Activated CD4-positive, alpha-beta T cell treated with anti-CD3 and anti-CD28 coated beads, Interleukin-2, Interleukin-4, amounts not matched to agents 100 ng/mL and 50 ng/mL, durations not matched to agents 16 hours and 8 hours (primary cell): ENCODE results near the gene TRIM16.
"Not testable (repeated sequence)": the region's sequence is repeated elsewhere in the genome, so short reads cannot be mapped to it uniquely, and the experiment has no call there.

Experiments
- DNase-seq: peaks from one replicate; pipeline ENCODE4 v3.0.0-alpha.2; 2020; ENCODE audit warnings: low spot score

TRIM16 gene

GRCh38 chr17:15615850-15616249, 68.3 kb downstream of the TRIM16 start:
- DNase-seq = not testable (repeated sequence)

- not testable (repeated sequence) for DNase-seq
These were observed 71.0 kb downstream of the TRIM16 start for GRCh38 chr17:15613111-15613510.

- not testable (repeated sequence) for DNase-seq
These were observed 91.2 kb downstream of the TRIM16 start for GRCh38 chr17:15592960-15593359.

GRCh38 chr17:15591986-15592385, 92.1 kb downstream of the TRIM16 start:
- not testable (repeated sequence) for DNase-seq

- DNase-seq = not testable (repeated sequence)
These were observed 93.3 kb downstream of the TRIM16 start for GRCh38 chr17:15590844-15591243.

- DNase-seq = peak; percentile 46
These were observed 94.3 kb downstream of the TRIM16 start for GRCh38 chr17:15589544-15590536.

- not testable (repeated sequence) for DNase-seq
These were observed 96.1 kb downstream of the TRIM16 start for GRCh38 chr17:15588017-15588416.

GRCh38 chr17:15583313-15583712, 100.8 kb downstream of the TRIM16 start:
- DNase-seq = not testable (repeated sequence)

- DNase-seq = not testable (repeated sequence)
These were observed 102.6 kb downstream of the TRIM16 start for GRCh38 chr17:15581462-15581861.
